ENCODE data around the gene LRP6. TPM values are rescaled to one million over a fixed set of nuclear protein-coding genes. Genes with fewer than 3 reads are reported as not detected.

Gene LRP6
- total RNA-seq, 1 experiment from 2014 or later = 72.8 TPM

DNA sequence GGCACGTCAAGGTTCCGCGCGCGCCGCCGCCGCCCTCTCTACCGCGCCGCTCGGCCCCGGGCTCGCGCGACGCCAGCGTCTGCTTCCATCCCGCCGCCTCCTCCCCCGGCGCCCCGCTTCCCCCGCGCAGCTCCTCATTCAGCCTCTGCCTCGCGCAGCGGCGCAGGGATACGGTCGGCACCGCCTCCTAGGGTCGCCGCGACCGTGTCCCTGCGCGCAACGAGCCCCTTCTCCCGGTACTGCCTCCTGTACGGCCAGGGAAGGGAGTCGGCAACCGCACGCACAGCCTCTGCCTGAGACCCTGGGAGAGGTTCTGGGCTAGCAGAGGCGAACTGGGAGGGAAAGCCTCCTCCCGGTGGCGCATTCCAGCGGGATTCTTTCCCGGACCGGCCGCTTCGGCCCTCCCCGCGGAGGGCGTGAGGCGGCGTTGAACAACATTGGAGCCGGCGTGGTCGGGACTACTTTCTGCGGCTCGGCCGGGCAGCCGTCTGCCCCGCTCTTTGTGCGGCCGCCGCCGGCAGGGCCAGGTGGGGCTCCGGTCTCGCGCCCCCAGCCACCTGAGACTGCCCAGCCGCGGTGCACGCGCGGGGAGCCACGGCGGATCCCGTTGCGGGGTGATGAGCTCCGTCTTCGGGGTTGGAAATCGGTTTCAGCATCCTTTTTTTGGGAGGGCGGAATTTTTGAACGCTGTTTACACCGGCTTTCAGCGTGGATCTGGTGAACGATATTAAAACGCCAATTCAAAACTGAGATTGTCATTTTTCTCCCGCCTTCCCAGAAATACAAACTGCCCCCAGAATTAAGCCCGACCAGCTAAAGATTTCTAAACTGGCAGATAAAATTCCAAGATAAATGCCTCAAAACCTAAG is at the start of gene LRP6 (continued):
- TF ChIP-seq, protein P1, sequence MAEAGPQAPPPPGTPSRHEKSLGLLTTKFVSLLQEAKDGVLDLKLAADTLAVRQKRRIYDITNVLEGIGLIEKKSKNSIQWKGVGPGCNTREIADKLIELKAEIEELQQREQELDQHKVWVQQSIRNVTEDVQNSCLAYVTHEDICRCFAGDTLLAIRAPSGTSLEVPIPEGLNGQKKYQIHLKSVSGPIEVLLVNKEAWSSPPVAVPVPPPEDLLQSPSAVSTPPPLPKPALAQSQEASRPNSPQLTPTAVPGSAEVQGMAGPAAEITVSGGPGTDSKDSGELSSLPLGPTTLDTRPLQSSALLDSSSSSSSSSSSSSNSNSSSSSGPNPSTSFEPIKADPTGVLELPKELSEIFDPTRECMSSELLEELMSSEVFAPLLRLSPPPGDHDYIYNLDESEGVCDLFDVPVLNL (CRISPR knock-in tag; IDR thresholded peaks at IDR 0.05; ENCODE audit: borderline replicate concordance, low read depth) = peak; percentile 17; the same call in 1 of the 2 replicates
- 0 out of 2 replicates have a peak, but pooled peaks have one; percentile 43 for TF ChIP-seq HMGA2 (CRISPR knock-in tag; IDR thresholded peaks at IDR 0.05)
- TF ChIP-seq, protein P2, sequence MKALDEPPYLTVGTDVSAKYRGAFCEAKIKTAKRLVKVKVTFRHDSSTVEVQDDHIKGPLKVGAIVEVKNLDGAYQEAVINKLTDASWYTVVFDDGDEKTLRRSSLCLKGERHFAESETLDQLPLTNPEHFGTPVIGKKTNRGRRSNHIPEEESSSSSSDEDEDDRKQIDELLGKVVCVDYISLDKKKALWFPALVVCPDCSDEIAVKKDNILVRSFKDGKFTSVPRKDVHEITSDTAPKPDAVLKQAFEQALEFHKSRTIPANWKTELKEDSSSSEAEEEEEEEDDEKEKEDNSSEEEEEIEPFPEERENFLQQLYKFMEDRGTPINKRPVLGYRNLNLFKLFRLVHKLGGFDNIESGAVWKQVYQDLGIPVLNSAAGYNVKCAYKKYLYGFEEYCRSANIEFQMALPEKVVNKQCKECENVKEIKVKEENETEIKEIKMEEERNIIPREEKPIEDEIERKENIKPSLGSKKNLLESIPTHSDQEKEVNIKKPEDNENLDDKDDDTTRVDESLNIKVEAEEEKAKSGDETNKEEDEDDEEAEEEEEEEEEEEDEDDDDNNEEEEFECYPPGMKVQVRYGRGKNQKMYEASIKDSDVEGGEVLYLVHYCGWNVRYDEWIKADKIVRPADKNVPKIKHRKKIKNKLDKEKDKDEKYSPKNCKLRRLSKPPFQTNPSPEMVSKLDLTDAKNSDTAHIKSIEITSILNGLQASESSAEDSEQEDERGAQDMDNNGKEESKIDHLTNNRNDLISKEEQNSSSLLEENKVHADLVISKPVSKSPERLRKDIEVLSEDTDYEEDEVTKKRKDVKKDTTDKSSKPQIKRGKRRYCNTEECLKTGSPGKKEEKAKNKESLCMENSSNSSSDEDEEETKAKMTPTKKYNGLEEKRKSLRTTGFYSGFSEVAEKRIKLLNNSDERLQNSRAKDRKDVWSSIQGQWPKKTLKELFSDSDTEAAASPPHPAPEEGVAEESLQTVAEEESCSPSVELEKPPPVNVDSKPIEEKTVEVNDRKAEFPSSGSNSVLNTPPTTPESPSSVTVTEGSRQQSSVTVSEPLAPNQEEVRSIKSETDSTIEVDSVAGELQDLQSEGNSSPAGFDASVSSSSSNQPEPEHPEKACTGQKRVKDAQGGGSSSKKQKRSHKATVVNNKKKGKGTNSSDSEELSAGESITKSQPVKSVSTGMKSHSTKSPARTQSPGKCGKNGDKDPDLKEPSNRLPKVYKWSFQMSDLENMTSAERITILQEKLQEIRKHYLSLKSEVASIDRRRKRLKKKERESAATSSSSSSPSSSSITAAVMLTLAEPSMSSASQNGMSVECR (CRISPR knock-in tag; IDR thresholded peaks at IDR 0.05; ENCODE audit: borderline replicate concordance) = peak; percentile 83
- TF ChIP-seq, protein P3, sequence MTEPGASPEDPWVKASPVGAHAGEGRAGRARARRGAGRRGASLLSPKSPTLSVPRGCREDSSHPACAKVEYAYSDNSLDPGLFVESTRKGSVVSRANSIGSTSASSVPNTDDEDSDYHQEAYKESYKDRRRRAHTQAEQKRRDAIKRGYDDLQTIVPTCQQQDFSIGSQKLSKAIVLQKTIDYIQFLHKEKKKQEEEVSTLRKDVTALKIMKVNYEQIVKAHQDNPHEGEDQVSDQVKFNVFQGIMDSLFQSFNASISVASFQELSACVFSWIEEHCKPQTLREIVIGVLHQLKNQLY (CRISPR knock-in tag; IDR thresholded peaks at IDR 0.05) = no peak
- TF ChIP-seq, protein P4, sequence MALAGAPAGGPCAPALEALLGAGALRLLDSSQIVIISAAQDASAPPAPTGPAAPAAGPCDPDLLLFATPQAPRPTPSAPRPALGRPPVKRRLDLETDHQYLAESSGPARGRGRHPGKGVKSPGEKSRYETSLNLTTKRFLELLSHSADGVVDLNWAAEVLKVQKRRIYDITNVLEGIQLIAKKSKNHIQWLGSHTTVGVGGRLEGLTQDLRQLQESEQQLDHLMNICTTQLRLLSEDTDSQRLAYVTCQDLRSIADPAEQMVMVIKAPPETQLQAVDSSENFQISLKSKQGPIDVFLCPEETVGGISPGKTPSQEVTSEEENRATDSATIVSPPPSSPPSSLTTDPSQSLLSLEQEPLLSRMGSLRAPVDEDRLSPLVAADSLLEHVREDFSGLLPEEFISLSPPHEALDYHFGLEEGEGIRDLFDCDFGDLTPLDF (CRISPR knock-in tag; IDR thresholded peaks at IDR 0.05) = peak; percentile 51; the same call in 1 of the 2 replicates
- TF ChIP-seq, protein P5, sequence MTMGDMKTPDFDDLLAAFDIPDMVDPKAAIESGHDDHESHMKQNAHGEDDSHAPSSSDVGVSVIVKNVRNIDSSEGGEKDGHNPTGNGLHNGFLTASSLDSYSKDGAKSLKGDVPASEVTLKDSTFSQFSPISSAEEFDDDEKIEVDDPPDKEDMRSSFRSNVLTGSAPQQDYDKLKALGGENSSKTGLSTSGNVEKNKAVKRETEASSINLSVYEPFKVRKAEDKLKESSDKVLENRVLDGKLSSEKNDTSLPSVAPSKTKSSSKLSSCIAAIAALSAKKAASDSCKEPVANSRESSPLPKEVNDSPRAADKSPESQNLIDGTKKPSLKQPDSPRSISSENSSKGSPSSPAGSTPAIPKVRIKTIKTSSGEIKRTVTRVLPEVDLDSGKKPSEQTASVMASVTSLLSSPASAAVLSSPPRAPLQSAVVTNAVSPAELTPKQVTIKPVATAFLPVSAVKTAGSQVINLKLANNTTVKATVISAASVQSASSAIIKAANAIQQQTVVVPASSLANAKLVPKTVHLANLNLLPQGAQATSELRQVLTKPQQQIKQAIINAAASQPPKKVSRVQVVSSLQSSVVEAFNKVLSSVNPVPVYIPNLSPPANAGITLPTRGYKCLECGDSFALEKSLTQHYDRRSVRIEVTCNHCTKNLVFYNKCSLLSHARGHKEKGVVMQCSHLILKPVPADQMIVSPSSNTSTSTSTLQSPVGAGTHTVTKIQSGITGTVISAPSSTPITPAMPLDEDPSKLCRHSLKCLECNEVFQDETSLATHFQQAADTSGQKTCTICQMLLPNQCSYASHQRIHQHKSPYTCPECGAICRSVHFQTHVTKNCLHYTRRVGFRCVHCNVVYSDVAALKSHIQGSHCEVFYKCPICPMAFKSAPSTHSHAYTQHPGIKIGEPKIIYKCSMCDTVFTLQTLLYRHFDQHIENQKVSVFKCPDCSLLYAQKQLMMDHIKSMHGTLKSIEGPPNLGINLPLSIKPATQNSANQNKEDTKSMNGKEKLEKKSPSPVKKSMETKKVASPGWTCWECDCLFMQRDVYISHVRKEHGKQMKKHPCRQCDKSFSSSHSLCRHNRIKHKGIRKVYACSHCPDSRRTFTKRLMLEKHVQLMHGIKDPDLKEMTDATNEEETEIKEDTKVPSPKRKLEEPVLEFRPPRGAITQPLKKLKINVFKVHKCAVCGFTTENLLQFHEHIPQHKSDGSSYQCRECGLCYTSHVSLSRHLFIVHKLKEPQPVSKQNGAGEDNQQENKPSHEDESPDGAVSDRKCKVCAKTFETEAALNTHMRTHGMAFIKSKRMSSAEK (CRISPR knock-in tag; IDR thresholded peaks at IDR 0.05; ENCODE audit: borderline replicate concordance) = no peak
- TF ChIP-seq SMAD3 (CRISPR knock-in tag; IDR thresholded peaks at IDR 0.05; ENCODE audit: borderline replicate concordance) = 0 out of 2 replicates have a peak, but pooled peaks have one; percentile 42
- TF ChIP-seq, protein P6, sequence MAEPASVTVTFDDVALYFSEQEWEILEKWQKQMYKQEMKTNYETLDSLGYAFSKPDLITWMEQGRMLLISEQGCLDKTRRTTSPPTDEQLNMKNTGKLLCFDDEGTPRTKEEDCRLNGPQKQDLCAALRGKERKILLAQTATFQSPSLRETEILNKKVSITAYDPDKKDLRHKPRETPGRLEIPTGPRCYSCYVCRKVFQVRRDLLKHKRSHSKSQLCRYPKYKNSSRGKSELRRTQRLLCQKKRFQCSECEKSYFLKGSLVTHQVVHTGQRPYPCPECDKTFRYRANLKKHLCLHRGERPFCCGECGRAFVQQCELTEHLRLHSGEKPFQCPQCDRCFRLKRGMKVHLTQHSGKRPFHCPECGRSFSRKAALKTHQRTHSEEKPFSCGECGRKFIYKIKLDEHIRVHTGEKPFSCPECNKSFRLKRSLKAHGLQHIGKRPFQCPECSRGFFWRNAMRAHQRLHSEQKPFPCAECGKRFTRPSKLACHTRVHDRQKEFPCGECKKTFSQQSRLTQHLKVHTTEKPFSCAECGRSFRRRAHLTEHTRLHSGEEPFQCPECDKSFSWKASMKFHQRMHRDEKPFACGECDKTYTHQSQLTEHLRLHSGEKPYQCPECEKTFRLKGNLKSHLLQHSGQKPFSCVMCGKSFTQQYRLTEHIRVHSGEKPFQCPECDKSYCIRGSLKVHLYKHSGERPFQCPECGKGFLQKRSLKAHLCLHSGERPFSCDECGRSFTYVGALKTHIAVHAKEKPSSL (CRISPR knock-in tag; conservative IDR thresholded peaks at IDR 0.05) = no peak
- TF ChIP-seq, protein P7, sequence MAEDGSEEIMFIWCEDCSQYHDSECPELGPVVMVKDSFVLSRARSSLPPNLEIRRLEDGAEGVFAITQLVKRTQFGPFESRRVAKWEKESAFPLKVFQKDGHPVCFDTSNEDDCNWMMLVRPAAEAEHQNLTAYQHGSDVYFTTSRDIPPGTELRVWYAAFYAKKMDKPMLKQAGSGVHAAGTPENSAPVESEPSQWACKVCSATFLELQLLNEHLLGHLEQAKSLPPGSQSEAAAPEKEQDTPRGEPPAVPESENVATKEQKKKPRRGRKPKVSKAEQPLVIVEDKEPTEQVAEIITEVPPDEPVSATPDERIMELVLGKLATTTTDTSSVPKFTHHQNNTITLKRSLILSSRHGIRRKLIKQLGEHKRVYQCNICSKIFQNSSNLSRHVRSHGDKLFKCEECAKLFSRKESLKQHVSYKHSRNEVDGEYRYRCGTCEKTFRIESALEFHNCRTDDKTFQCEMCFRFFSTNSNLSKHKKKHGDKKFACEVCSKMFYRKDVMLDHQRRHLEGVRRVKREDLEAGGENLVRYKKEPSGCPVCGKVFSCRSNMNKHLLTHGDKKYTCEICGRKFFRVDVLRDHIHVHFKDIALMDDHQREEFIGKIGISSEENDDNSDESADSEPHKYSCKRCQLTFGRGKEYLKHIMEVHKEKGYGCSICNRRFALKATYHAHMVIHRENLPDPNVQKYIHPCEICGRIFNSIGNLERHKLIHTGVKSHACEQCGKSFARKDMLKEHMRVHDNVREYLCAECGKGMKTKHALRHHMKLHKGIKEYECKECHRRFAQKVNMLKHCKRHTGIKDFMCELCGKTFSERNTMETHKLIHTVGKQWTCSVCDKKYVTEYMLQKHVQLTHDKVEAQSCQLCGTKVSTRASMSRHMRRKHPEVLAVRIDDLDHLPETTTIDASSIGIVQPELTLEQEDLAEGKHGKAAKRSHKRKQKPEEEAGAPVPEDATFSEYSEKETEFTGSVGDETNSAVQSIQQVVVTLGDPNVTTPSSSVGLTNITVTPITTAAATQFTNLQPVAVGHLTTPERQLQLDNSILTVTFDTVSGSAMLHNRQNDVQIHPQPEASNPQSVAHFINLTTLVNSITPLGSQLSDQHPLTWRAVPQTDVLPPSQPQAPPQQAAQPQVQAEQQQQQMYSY (CRISPR knock-in tag; IDR thresholded peaks at IDR 0.05) = peak; percentile 7
- peak; percentile 83; the same call in 1 of the 2 replicates for TF ChIP-seq JUN (CRISPR knock-in tag; IDR thresholded peaks at IDR 0.05)
- TF ChIP-seq NR1H2 (CRISPR knock-in tag; IDR thresholded peaks at IDR 0.05) = 0 out of 2 replicates have a peak, but pooled peaks have one; percentile 18
- peak; percentile 64; the same call in 1 of the 2 replicates for TF ChIP-seq SMAD4 (CRISPR knock-in tag; IDR thresholded peaks at IDR 0.05)
- 0 out of 2 replicates have a peak, but pooled peaks have one; percentile 22 for TF ChIP-seq FOXJ3 (CRISPR knock-in tag; IDR thresholded peaks at IDR 0.05; ENCODE audit: borderline replicate concordance)
- peak; percentile 51; the same call in 1 of the 2 replicates for TF ChIP-seq ZNF317 (CRISPR knock-in tag; IDR thresholded peaks at IDR 0.05; ENCODE audit: borderline replicate concordance, low read depth)

Data from WTC11 (cell line).